HG02642 (cell line): ENCODE measurements around the gene CD300E.
"Not testable (repeated sequence)": the region's sequence is repeated elsewhere in the genome, so short reads cannot be mapped to it uniquely, and the experiment has no call there.

ENCODE experiments used
- ATAC-seq: cut with Tn5 transposase; IDR thresholded peaks from one replicate; pipeline ENCODE4 v1.9.1; 2021; ENCODE audit warnings: mild to moderate bottlenecking; ENCODE audit not compliant: unreplicated experiment, poor library complexity

Gene CD300E

GRCh38 chr17:74636541-74637085 is 13.1 kb upstream of the CD300E start:
- not testable (repeated sequence) for ATAC-seq

- ATAC-seq = no peak
Measured at GRCh38 chr17:74635418-74635817, 11.9 kb upstream of the CD300E start.

GRCh38 chr17:74633326-74633725 is 9.8 kb upstream of the CD300E start:
- no peak for ATAC-seq

- no peak for ATAC-seq
Measured at GRCh38 chr17:74632617-74633016, 9.1 kb upstream of the CD300E start.

- ATAC-seq = no peak
Measured at GRCh38 chr17:74631468-74632450, 8.2 kb upstream of the CD300E start.

GRCh38 chr17:74630251-74630650 is 6.7 kb upstream of the CD300E start:
- not testable (repeated sequence) for ATAC-seq

GRCh38 chr17:74625661-74626060 is 2.1 kb upstream of the CD300E start:
- ATAC-seq = no peak

- no peak for ATAC-seq
Measured at GRCh38 chr17:74624131-74624530, 593 bp upstream of the CD300E start.

GRCh38 chr17:74619077-74619673 is 4.4 kb downstream of the CD300E start:
- no peak for ATAC-seq

- no peak for ATAC-seq
Measured at GRCh38 chr17:74618451-74618850, 5.1 kb downstream of the CD300E start.

GRCh38 chr17:74616696-74617095 is 6.8 kb downstream of the CD300E start:
- ATAC-seq = no peak

- ATAC-seq = no peak
Measured at GRCh38 chr17:74612046-74612445, 11.5 kb downstream of the CD300E start.

- no peak for ATAC-seq
Measured at GRCh38 chr17:74610108-74610507, 13.4 kb downstream of the CD300E start.

- ATAC-seq = no peak
Measured at GRCh38 chr17:74608511-74608910, 15.0 kb downstream of the CD300E start.

- ATAC-seq = no peak
Measured at GRCh38 chr17:74607221-74607620, 16.3 kb downstream of the CD300E start.

- no peak for ATAC-seq
Measured at GRCh38 chr17:74606050-74606449, 17.5 kb downstream of the CD300E start.

GRCh38 chr17:74605361-74605760 is 18.2 kb downstream of the CD300E start:
- ATAC-seq = no peak

GRCh38 chr17:74604761-74605160 is 18.8 kb downstream of the CD300E start:
- no peak for ATAC-seq

- ATAC-seq = no peak
Measured at GRCh38 chr17:74604200-74604599, 19.3 kb downstream of the CD300E start.

- ATAC-seq = no peak
Measured at GRCh38 chr17:74603746-74604145, 19.8 kb downstream of the CD300E start.

GRCh38 chr17:74603037-74603635 is 20.4 kb downstream of the CD300E start:
- ATAC-seq = no peak
